HUES64 (cell line): ENCODE results near the gene GPR34.
A peak's percentile ranks its signal among the peaks of the same experiment; 100 is the strongest.
"Not testable (repeated sequence)": the region's sequence is repeated elsewhere in the genome, so short reads cannot be mapped to it uniquely, and the experiment has no call there.

Experiments used
- H3K27ac ChIP-seq: 2 replicates; pipeline ENCODE4 v1.7.0; 2013; ENCODE audit warnings: low read depth, low read length, inconsistent platforms
- H3K27me3 ChIP-seq: 2 replicates; pipeline ENCODE4 v1.6.1; 2013; ENCODE audit warnings: mild to moderate bottlenecking, low read length; ENCODE audit not compliant: insufficient read depth
- H3K36me3 ChIP-seq: 2 replicates; pipeline ENCODE4 v1.6.1; 2013; ENCODE audit warnings: mild to moderate bottlenecking, low read length; ENCODE audit not compliant: insufficient read depth
- H3K4me1 ChIP-seq: 2 replicates; pipeline ENCODE4 v1.6.1; 2013; ENCODE audit warnings: mild to moderate bottlenecking, low read length, moderate library complexity; ENCODE audit not compliant: insufficient read depth
- H3K4me3 ChIP-seq: 2 replicates; pipeline ENCODE4 v1.5.1; 2013; ENCODE audit warnings: mild to moderate bottlenecking, low read length, moderate library complexity
- H3K9ac ChIP-seq: 2 replicates; pipeline ENCODE4 v1.6.1; 2013; ENCODE audit warnings: mild to moderate bottlenecking, low read depth, low read length
- H3K9me3 ChIP-seq: 2 replicates; pipeline ENCODE4 v1.6.1; 2013; ENCODE audit warnings: low read depth, low read length; ENCODE audit not compliant: insufficient read depth
- WGBS: fragments of 150-250, 120-280 bp; methylation state at CpG from one replicate; pipeline ENCODE4 v1.1.7; 2013; ENCODE audit warnings: missing lambda C conversion rate; 5-methylcytosine and 5-hydroxymethylcytosine counted together

The GPR34 gene

DNA sequence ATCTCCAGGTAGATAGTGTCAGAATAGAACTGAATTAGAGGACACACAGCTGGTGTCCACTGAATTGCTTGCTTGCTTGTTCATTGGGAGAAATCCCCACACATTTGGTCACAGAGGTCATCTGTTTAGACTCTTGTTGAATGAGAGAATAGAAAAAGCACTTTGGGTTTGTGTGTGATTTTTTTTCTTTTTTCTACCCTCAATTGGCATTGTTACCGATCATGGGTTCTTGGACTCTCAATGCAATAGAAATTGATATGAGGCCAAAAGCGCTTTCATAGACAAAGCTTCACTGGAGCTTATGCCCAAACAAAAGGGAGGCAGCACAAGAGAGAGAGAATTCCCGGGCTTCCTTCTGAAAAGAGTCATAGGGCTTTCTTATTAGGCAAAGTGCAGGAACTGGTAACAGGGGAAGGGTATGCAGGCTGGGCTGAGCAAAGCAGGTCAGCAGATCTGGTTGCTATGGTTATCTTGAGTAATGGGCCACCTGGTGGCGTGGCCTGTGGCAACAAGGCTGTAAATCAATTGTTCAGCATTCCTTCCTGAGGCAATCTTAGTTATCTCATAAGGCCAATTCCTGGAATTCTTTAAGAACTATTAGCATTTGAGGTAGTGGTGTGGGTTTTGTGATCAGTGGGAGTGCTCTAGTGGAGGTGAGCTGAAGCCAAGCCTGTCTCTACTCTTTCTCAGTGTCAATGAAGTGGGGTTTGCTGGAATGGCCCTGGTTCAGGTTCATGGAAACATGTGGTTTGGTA, 29.9 kb downstream of the GPR34 start:
- Histone ChIP-seq H3K27me3 (no peaks in the 10 kb centered on the region), H3K27ac (peak overlapping the region; percentile 79), H3K36me3 (no peaks in the 10 kb centered on the region; the same call in 1 of the 2 replicates), H3K9me3 (peaks cover 13% of the 10 kb centered on the region), H3K4me3 (no peak overlapping the region), H3K4me1 (peaks cover 5% of the 10 kb centered on the region; the same call in 1 of the 2 replicates), H3K9ac (no peak overlapping the region; the same call in 1 of the 2 replicates)
- WGBS, result 86% methylated on average over 4 of the region's 4 CpGs

GRCh38 chrX:41719610-41720009, 30.8 kb downstream of the GPR34 start:
- not testable (repeated sequence) for H3K27me3 ChIP-seq, H3K9ac ChIP-seq, H3K36me3 ChIP-seq, H3K4me1 ChIP-seq, H3K4me3 ChIP-seq
- 91% methylated on average over 5 of the region's 6 CpGs for WGBS
- Histone ChIP-seq H3K27ac (peak overlapping the region; percentile 79; the same call in 1 of the 2 replicates), H3K9me3 (peaks cover 13% of the 10 kb centered on the region)

DNA sequence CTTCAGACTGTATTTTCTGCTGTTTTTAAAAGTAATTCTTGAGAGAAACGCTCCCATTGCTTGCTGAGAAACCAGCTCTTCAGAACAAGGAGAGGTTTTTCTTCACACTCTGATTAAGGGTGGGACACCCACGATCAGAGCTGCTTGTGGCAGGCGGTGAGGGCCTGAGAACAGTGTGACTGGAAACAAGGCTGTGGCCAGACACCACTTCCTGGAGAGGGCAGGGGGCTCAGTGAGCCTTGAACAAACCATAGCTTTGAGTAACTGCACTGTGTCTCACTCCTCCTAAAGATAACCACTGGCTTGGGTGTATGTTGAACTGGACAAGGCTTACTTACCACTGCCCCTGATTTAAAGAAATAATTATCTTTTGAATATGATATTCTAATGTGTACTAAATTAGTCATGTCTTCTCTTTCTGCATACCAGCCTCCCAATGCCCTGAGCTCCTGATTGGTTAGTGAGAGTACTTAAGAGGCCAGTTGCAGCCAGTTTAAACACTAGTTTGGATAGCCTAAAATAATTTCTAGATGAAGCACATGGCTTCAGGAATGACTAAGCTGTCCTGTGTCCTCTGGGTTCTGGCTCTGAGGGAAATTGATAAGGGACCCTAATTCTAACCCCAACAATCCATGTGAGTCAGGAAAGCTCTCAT, 31.5 kb downstream of the GPR34 start:
- WGBS, result 98% methylated on average over 3 of the region's 3 CpGs
- peaks cover 5% of the 10 kb centered on the region; the same call in 1 of the 2 replicates for H3K4me1 ChIP-seq
- H3K4me3 ChIP-seq, result no peak overlapping the region
- no peak overlapping the region for H3K27ac ChIP-seq
- H3K9ac ChIP-seq, result no peak overlapping the region
- no peaks in the 10 kb centered on the region for H3K27me3 ChIP-seq
- peaks cover 13% of the 10 kb centered on the region for H3K9me3 ChIP-seq
- H3K36me3 ChIP-seq, result no peaks in the 10 kb centered on the region; the same call in 1 of the 2 replicates

DNA sequence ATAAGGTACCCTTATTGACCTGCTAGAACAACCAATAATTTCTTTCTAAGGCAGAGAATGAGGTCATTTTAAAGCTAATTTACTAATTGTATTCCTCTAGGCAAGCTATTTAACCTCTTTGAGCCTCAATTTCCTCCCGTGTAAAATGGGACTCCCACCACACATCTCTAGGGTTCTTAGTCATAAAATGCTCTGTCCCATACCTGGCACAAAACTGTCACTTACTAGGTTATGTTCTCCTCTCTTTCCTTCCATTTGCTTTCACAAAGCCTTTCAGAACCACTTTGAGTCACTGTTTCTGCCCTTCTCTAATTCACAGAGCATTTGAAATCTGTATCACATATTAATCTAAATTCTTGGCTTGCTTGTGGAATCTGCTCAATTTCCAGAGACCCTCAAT, 32.8 kb downstream of the GPR34 start:
- Histone ChIP-seq H3K36me3 (no peaks in the 10 kb centered on the region; the same call in 1 of the 2 replicates), H3K27me3 (no peaks in the 10 kb centered on the region), H3K9me3 (peaks cover 13% of the 10 kb centered on the region), H3K4me1 (peaks cover 5% of the 10 kb centered on the region; the same call in 1 of the 2 replicates), H3K4me3 (no peak overlapping the region), H3K9ac (no peak overlapping the region), H3K27ac (no peak overlapping the region)
- WGBS, result 96% methylated on average over 1 of the region's 1 CpG

DNA sequence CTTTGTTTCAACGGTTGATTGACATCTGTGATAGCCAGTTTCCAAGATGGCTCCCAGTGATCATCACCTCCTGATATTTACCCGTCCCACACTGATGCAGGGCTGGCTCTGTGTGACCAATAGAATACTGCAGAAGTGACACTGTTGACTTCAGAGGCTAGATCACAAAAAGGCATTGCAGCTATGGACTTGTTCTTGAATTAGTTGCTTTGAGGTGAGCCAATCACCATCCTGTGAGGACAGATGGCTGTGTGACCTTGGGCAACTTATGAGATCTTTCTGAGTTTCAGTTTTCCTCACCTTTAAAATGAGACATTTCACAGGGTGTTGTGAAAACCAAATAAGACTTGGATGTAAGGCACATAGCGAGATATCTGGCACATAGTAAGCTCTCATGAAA, 33.4 kb downstream of the GPR34 start:
- no peaks in the 10 kb centered on the region; the same call in 1 of the 2 replicates for H3K36me3 ChIP-seq
- no peak overlapping the region for H3K4me3 ChIP-seq
- H3K9me3 ChIP-seq, result peaks cover 9% of the 10 kb centered on the region
- H3K27ac ChIP-seq, result no peak overlapping the region
- no peak overlapping the region for H3K9ac ChIP-seq
- WGBS, result 95% methylated on average over 3 of the region's 3 CpGs
- peaks cover 5% of the 10 kb centered on the region; the same call in 1 of the 2 replicates for H3K4me1 ChIP-seq
- no peaks in the 10 kb centered on the region for H3K27me3 ChIP-seq

- Histone ChIP-seq H3K27me3 (no peaks in the 10 kb centered on the region), H3K4me1 (peaks cover 5% of the 10 kb centered on the region; the same call in 1 of the 2 replicates), H3K27ac (no peak overlapping the region), H3K4me3 (no peak overlapping the region), H3K36me3 (no peaks in the 10 kb centered on the region; the same call in 1 of the 2 replicates), H3K9ac (no peak overlapping the region), H3K9me3 (peaks cover 4% of the 10 kb centered on the region; the same call in 1 of the 2 replicates)
- WGBS, result 94% methylated on average over 2 of the region's 3 CpGs
These were observed 34.2 kb downstream of the GPR34 start for GRCh38 chrX:41722816-41723618.

DNA sequence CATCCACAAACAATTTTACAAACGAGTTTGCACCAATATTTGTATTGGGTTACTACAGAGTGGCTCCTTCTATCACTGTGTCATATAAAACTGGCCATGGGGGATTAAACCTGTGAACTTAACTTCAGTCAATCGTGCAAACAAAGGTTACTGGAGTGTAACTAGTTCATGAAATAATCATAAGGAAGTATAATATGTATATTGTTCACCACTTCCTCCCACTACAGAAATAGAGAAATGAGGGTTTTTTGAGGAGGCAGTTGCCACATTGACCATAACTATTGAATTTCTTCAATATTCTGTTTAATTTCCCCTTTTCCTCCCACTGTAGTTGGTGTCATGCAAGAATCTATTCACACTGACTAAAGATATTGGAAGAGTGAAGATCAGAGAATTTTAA, 35.1 kb downstream of the GPR34 start, which contains the start of gene GPR82:
Gene GPR82 (plus strand): TSS at position 356 of the 400 bp plus-strand sequence. CDS start 2,846 bp downstream, outside the sequence.
- 100% methylated on average over 1 of the region's 2 CpGs for WGBS
- Histone ChIP-seq H3K4me3 (no peak within 1 kb of the TSS), H3K4me1 (no peaks in the 10 kb centered on the region)

DNA sequence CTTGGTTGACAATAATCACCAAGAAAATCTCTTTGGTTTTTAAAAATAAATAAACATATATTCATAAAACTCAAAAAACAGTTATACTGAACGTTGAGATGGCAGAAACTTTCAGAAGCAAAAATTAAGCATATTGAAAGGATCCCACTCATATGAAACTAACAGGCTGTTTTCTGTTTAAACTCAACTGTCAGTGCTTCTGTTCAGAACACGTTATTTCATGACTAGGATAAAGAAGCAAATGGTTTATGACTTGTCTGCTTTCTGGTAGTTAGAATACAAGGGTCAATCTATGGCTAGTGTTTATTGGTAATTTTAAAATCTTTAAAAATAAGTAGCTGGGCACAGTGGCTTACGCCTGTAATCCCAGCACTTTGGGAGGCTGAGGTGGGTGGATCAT, 39.4 kb downstream of the GPR34 start:
- 96% methylated on average over 3 of the region's 3 CpGs for WGBS
- H3K9me3 ChIP-seq, result no peaks in the 10 kb centered on the region
- H3K36me3 ChIP-seq, result no peaks in the 10 kb centered on the region
- no peak overlapping the region for H3K9ac ChIP-seq
- H3K4me3 ChIP-seq, result no peak overlapping the region
- no peak overlapping the region for H3K27ac ChIP-seq
- no peaks in the 10 kb centered on the region for H3K4me1 ChIP-seq
- no peaks in the 10 kb centered on the region for H3K27me3 ChIP-seq

More for the DNA sequence above, 35.1 kb downstream of the GPR34 start, which contains the start of gene GPR82:
- H3K27ac ChIP-seq, result no peak within 1 kb of the TSS
- no peaks in the 10 kb centered on the region for H3K27me3 ChIP-seq
- peaks cover 4% of the 10 kb centered on the region; the same call in 1 of the 2 replicates for H3K9me3 ChIP-seq
- H3K36me3 ChIP-seq, result no peaks in the 10 kb centered on the region; the same call in 1 of the 2 replicates
- no peak within 1 kb of the TSS for H3K9ac ChIP-seq

DNA sequence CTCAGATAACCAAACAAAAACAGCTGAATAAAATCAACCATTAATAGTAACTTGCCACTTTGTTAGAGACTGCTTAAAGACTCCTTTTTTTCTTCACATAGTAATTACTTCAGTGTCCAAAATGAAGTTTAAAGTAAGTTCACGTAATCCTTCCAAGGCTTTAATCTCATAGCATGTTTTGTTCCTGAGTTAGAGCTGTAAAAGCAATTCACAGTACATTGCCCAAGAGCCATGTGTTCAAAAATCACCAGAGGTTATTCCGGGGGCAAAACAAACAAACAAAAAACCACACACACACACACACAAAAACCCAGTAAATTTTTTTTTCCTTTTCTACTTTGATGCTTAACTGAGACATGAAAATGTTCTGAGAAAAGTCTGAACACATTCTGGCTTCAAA, 41.3 kb downstream of the GPR34 start:
- no peak overlapping the region for H3K27ac ChIP-seq
- H3K27me3 ChIP-seq, result no peaks in the 10 kb centered on the region
- no peaks in the 10 kb centered on the region for H3K36me3 ChIP-seq
- no peaks in the 10 kb centered on the region for H3K4me1 ChIP-seq
- no peaks in the 10 kb centered on the region for H3K9me3 ChIP-seq
- 83% methylated on average over 2 of the region's 2 CpGs for WGBS
- H3K9ac ChIP-seq, result no peak overlapping the region
- no peak overlapping the region for H3K4me3 ChIP-seq

- WGBS, result 51% methylated on average over 2 of the region's 2 CpGs
- no peak overlapping the region for H3K9ac ChIP-seq
These were observed 43.5 kb downstream of the GPR34 start for GRCh38 chrX:41732260-41732659.

More at GRCh38 chrX:41732260-41732659, 43.5 kb downstream of the GPR34 start:
- Histone ChIP-seq H3K27ac (no peak overlapping the region), H3K27me3 (no peaks in the 10 kb centered on the region), H3K4me1 (no peaks in the 10 kb centered on the region), H3K9me3 (no peaks in the 10 kb centered on the region), H3K4me3 (no peak overlapping the region), H3K36me3 (no peaks in the 10 kb centered on the region)
